Motor neuron (in vitro differentiated cells): Measurements from ENCODE around the gene ACAD11. TPM values are rescaled to one million over a fixed set of nuclear protein-coding genes. Genes with fewer than 3 reads are reported as not detected.
A peak's percentile ranks its signal among the peaks of the same experiment; 100 is the strongest.

ENCODE experiments used
- ATAC-seq, 8 experiments: fragments of 200-7000 bp; cut with Tn5 transposase; replicated peaks in 6 of 8; 2 replicates each; pipeline ENCODE4 v1.8.0; 2021; ENCODE audit warnings: mild to moderate bottlenecking in 8 of 8, moderate library complexity in 8 of 8
- H3K27ac ChIP-seq, 2 donors: fragments of 250-450 bp; sonication (Bioruptor Pico); 2 replicates each; pipeline ENCODE4 v1.9.0; 2021; ENCODE audit warnings: antibody characterized with exemption in 2 of 2, mild to moderate bottlenecking in 2 of 2, moderate library complexity in 1 of 2
- H3K4me1 ChIP-seq, 2 donors: fragments of 250-450 bp; sonication (Bioruptor Pico); replicated peaks in 1 of 2; 2 replicates each; pipeline ENCODE4 v1.6.1; 2021; ENCODE audit warnings: antibody characterized with exemption in 2 of 2, mild to moderate bottlenecking in 2 of 2, moderate library complexity in 1 of 2
- H3K4me3 ChIP-seq, 5 donors: fragments of 250-450 bp; sonication (Bioruptor Pico); 2 replicates each; pipeline ENCODE4 v1.9.0; 2021; ENCODE audit warnings: antibody characterized with exemption in 5 of 5, mild to moderate bottlenecking in 5 of 5, moderate library complexity in 4 of 5
- WGBS, 10 experiments: fragments of 450-650 bp; shearing (Covaris generic); methylation state at CpG; one replicate each; pipeline ENCODE4 v1.0.0; 2022; 5-methylcytosine and 5-hydroxymethylcytosine counted together
- in situ Hi-C, 9 experiments: fragments of 400-800 bp; cut with MboI; loops; one replicate each; pipeline ENCODE4 v1.15.0; 2021; ENCODE audit warnings: low sequenced_read_pairs in 9 of 9, low pct_unique_long_range_greater_than_20kb in 2 of 9; ENCODE audit not compliant: unreplicated experiment in 9 of 9
- total RNA-seq, 8 experiments: library from RNA; unstranded; fragments of 300-600 nt; gene quantifications; 2 replicates each; pipeline versions ENCODE4 v1.2.3 to v1.2.4, GENCODE V29; 2022

ACAD11 gene
- total RNA-seq, 8 experiments from 2014 or later: 13.9 to 47.3 (median 27.3) TPM

DNA sequence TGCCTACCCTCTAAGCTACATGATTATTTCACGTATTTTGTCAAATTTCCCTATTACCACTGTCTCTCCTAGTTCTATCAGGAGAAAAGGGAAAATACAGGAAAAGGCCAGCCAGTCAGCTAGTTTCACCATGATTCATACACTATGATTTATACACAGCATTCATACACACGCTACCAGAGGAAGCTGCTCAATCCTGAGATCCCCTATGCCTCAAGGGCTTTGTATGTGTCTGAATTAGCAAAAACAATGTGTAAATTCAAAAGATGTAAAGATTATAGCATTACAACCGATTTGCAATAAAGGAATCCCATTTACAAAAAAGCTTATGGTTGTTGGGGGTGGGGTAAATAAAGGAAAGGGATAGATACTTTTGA lies 65.7 kb downstream of the ACAD11 start:
- ATAC-seq: peak in 4 of 8 experiments; percentile 33 to 91 (median 80)
- Histone ChIP-seq H3K27ac (no peak overlapping the region), H3K4me3 (no peak overlapping the region), H3K4me1 (no peaks in the 10 kb centered on the region)
- WGBS, 10 experiments: 5 to 100% (median 81%) methylated on average over 1 to 3 of the region's 3 CpGs
- in situ Hi-C loops: no loop called here

DNA sequence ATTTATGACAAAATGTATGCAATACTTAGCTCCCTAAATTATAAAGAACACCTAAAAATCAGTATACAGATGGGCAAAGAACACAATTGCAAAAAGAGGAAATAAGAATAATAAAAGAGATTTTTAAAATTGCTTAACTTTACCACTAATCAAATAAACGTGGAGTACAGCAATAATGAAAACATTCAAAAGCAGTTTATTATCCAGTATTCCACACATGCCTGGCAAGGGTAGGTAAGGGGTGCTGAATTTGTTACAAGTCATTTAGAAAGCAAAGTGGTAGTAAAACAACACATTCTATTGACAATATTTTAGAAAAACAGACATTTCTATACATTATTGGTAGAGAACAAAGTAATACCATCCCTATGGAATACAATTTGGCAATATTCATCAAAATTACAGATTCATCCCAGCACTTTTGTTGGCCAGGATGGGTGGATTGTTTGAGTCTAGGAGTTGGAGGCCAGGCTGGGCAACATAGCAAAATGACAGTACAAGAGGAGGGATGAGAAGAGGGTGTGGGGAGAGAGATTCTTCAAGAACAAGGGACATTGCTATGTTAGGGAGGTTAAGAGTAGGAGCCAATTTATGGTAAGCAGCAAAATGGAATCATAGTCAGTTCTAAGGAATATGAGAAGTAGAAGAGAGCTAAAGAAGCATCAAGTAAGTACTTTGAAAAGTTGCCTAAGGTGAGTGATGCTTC lies 66.2 kb downstream of the ACAD11 start:
- peak in 3 of 8 experiments; percentile 12 to 31 (median 22) for ATAC-seq
- in situ Hi-C loops: no loop called here
- Histone ChIP-seq H3K4me3 (no peak overlapping the region), H3K4me1 (no peaks in the 10 kb centered on the region), H3K27ac (no peak overlapping the region)
- WGBS, 10 experiments: 0 to 92% (median 71%) methylated on average over 1 of the region's 1 CpG; no CpG with 5 or more reads in 1 of the 10 experiments

- no peak for ATAC-seq
- Histone ChIP-seq H3K4me3 (no peak overlapping the region), H3K4me1 (no peaks in the 10 kb centered on the region), H3K27ac (no peak overlapping the region)
- in situ Hi-C loops: no loop called here
These were observed 67.4 kb downstream of the ACAD11 start for GRCh38 chr3:132592216-132592615.

DNA sequence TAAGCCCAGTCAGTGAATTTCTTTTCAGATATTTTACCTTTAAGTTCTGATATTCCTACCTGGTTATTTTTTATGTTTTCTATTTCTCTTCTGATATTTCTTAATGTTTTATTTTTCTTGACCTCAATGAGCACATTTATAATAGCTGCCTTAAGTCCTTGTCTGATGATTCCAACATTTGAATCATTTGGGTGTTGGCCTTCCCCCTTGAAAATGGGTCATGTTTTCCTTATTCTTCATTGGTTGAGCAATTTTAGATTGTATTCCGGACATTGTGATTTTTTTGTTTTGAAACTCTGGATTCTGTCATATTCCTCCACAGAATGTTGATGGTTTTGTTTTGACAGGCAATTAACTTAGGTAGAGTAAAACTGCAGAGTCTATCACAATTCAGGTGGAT lies 72.2 kb downstream of the ACAD11 start:
- Histone ChIP-seq H3K4me1 (no peaks in the 10 kb centered on the region), H3K4me3 (no peak overlapping the region), H3K27ac (no peak overlapping the region)
- WGBS, 10 experiments: 27 to 100% (median 89%) methylated on average over 1 of the region's 1 CpG; no CpG with 5 or more reads in 1 of the 10 experiments
- ATAC-seq: no peak
- in situ Hi-C loops: no loop called here

DNA sequence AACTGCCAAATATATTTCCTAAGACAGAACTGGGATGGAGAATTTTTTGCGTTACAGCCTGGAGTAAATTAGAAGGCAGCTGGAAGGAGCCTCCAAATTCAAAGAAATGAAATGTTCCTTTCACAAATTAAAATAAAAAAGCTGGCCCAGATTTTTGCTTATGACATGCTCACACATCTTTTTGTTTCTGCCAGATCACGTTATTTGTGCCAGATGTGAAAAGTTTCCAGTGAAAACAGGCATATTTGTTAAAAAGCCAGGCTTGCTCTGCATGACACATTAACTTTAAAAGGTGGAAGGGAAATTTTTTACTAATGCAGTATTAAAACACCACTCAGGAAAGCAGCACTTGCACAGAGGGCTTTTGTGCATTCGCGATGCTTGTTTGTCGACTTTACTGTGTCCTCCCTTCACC lies 85.8 kb downstream of the ACAD11 start:
- WGBS, 10 experiments: 23 to 100% (median 94%) methylated on average over 1 to 5 of the region's 5 CpGs; no CpG with 5 or more reads in 1 of the 10 experiments
- no peak overlapping the region for H3K27ac ChIP-seq
- in situ Hi-C loops: no loop called here
- H3K4me1 ChIP-seq: no peaks in the 10 kb centered on the region
- no peak for ATAC-seq
- H3K4me3 ChIP-seq: no peak overlapping the region

DNA sequence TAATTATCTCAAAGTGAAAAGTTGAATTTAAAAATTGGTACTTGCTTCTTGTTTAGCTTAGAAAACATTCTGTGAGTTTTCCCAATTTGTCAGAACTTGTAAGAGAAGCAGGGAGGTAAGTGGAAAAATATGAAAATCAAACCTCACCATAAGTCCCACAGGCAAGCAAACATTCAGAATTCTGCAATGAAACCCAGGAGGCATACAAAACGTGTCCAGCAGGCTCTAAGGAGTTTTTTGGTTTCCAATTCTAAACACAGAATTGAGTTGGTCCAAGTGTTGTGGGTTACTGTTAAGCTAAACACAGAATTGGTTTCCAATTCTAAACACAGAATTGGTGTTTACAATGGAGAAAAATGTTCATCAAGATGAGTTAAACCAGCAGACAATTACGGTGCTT lies 89.6 kb downstream of the ACAD11 start:
- H3K27ac ChIP-seq: no peak overlapping the region
- ATAC-seq: no peak
- in situ Hi-C loops: no loop called here
- no peaks in the 10 kb centered on the region for H3K4me1 ChIP-seq
- no peak overlapping the region for H3K4me3 ChIP-seq
- 24 to 100% (median 72%) methylated on average over 1 to 2 of the region's 2 CpGs; no CpG with 5 or more reads in 1 of the 10 experiments for WGBS, 10 experiments

DNA sequence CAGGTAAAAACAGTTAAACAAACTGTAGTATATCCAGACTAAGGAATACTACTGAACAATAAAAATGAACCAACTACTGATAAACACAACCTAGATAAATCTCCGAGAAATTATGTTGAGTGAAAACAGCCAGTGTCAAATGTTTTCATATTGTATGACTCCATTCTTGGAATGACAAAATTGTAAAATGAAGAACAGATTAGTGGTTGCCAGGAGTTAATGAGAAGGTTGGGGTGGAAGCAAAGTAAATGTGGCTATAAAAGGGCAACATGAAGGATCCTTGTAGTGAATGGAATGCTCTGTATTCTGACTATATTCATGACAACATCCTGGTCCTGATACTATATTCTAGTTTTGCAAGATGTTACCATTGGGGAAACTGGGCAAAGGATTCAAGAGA lies 90.0 kb downstream of the ACAD11 start:
- in situ Hi-C loops: no loop called here
- no peak for ATAC-seq

GRCh38 chr3:132569153-132569552 lies 90.5 kb downstream of the ACAD11 start:
- Histone ChIP-seq H3K27ac (no peak overlapping the region), H3K4me3 (no peak overlapping the region), H3K4me1 (no peaks in the 10 kb centered on the region)
- no peak for ATAC-seq
- 6 to 100% (median 78%) methylated on average over 1 to 2 of the region's 2 CpGs; no CpG with 5 or more reads in 1 of the 10 experiments for WGBS, 10 experiments
- in situ Hi-C loops: no loop called here

More for the DNA sequence above, 90.0 kb downstream of the ACAD11 start:
- H3K4me3 ChIP-seq: no peak overlapping the region
- no peak overlapping the region for H3K27ac ChIP-seq
- H3K4me1 ChIP-seq: no peaks in the 10 kb centered on the region
- WGBS, 10 experiments: 25 to 100% (median 100%) methylated on average over 1 of the region's 1 CpG; no CpG with 5 or more reads in 4 of the 10 experiments

- 47 to 100% (median 86%) methylated on average over 1 to 2 of the region's 2 CpGs for WGBS, 10 experiments
- no peak for ATAC-seq
- H3K27ac ChIP-seq: no peak overlapping the region
- no peaks in the 10 kb centered on the region for H3K4me1 ChIP-seq
- in situ Hi-C loops: no loop called here
- no peak overlapping the region for H3K4me3 ChIP-seq
These were observed 91.2 kb downstream of the ACAD11 start for GRCh38 chr3:132568422-132568821.

DNA sequence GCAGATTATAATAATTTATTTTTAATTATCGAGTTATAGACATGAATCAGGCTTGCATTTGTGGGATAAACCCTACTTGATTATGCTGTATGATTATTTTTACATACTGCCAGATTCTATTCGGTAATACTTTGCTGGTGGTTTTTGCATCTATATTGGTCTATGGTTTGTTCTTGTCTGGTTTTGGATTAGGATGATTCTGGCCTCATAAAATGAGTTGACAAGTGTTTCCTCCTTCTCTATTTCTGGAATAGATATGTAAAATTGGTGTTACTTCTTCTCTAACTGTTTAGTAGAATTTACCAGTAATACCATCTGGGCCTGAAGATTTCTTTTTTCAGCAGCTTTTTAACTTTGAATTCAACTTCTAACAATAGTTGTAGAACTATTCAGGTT lies 95.5 kb downstream of the ACAD11 start:
- Histone ChIP-seq H3K4me1 (no peaks in the 10 kb centered on the region), H3K27ac (no peak overlapping the region), H3K4me3 (no peak overlapping the region)
- in situ Hi-C loops: no loop called here
- 15 to 100% (median 93%) methylated on average over 1 to 2 of the region's 2 CpGs; no CpG with 5 or more reads in 1 of the 10 experiments for whole genome bisulfite sequencing, 10 experiments
- ATAC-seq: no peak

DNA sequence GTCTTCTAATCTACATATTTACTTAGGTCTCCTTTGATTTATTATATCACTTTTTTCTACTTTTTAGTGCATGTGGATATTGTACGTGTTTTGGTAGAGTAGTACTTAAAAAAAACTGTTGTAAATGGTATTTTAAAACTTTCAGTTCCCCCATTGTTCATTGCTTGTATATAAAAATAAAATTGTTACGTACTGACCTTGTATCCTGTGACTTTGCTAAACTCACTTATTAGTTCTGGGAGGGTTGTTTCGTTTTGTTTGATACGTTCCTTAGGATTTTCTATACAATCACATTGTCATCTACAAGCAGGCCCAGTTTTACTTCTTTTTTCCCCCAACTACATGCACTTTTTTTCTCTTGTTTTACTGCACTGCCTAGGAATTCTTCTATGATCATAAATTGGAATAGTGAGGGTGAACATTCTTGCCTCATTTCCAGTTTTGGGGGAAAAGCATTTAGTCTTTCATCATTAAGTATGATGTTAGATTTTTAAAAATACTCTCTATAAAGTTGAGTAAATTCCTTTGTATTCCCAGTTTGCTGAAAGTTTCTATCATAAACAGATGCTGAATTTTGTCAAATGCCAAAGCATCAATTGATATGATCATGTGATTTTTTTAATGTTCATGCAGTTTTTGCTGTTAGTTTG lies 96.1 kb downstream of the ACAD11 start:
- in situ Hi-C loops: no loop called here
- Histone ChIP-seq H3K4me3 (no peak overlapping the region), H3K27ac (no peak overlapping the region), H3K4me1 (no peaks in the 10 kb centered on the region)
- WGBS, 10 experiments: 44 to 100% (median 94%) methylated on average over 1 to 4 of the region's 4 CpGs
- ATAC-seq: no peak

- no peak overlapping the region for H3K27ac ChIP-seq
- WGBS, 10 experiments: 73 to 100% (median 79%) methylated on average over 1 to 4 of the region's 4 CpGs; no CpG with 5 or more reads in 3 of the 10 experiments
- in situ Hi-C loops: no loop called here
- H3K4me3 ChIP-seq: no peak overlapping the region
- no peaks in the 10 kb centered on the region for H3K4me1 ChIP-seq
- no peak for ATAC-seq
These were observed 98.6 kb downstream of the ACAD11 start for GRCh38 chr3:132561003-132561402.

GRCh38 chr3:132556508-132557159 lies 103.0 kb downstream of the ACAD11 start:
- no peak overlapping the region for H3K4me3 ChIP-seq
- H3K4me1 ChIP-seq: peaks cover 6 to 15% of the 10 kb centered on the region in 2 donors
- 50 to 100% (median 94%) methylated on average over 1 to 6 of the region's 8 CpGs; no CpG with 5 or more reads in 1 of the 10 experiments for whole genome bisulfite sequencing, 10 experiments
- peak in 7 of 8 experiments; percentile 11 to 57 (median 48) for ATAC-seq
- H3K27ac ChIP-seq: no peak overlapping the region
- in situ Hi-C loops: no loop called here
